ENCODE data around the gene SEMA5A. TPM values are rescaled to one million over a fixed set of nuclear protein-coding genes. Genes with fewer than 3 reads are reported as not detected.

SEMA5A gene
- total RNA-seq, 1 donor from 2014 or later: 0.51 TPM

DNA sequence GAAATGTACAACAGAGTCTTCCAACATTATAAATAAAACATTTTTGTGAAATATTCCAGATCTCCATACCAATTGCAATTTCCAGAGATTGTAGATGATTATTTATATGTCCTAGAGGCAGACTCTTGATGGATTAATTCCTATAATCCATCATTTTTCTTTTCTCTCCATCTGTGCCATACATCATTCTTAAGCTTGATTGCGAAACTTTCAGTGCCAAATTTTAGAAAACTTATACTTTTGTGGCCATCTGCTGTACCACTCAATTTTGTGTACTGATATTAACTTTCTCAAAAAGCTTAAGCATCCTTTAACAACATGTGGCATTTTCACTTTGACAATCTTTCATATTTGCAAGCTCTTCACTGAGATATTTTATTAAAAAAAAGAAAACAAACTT is 446.9 kb downstream of the SEMA5A start:
- Mint-ChIP-seq H3K27me3 (ENCODE audit: unreplicated experiment) (no peaks in the 10 kb centered on the region), H3K27ac (ENCODE audit: unreplicated experiment) (no peak overlapping the region), H3K36me3 (ENCODE audit: unreplicated experiment) (no peaks in the 10 kb centered on the region), H3K9me3 (ENCODE audit: unreplicated experiment) (no peaks in the 10 kb centered on the region), H3K4me1 (ENCODE audit: low read depth, unreplicated experiment) (no peaks in the 10 kb centered on the region), H3K4me3 (ENCODE audit: unreplicated experiment) (no peak overlapping the region)
- no peak for DNase-seq
- TF ChIP-seq, protein P1, sequence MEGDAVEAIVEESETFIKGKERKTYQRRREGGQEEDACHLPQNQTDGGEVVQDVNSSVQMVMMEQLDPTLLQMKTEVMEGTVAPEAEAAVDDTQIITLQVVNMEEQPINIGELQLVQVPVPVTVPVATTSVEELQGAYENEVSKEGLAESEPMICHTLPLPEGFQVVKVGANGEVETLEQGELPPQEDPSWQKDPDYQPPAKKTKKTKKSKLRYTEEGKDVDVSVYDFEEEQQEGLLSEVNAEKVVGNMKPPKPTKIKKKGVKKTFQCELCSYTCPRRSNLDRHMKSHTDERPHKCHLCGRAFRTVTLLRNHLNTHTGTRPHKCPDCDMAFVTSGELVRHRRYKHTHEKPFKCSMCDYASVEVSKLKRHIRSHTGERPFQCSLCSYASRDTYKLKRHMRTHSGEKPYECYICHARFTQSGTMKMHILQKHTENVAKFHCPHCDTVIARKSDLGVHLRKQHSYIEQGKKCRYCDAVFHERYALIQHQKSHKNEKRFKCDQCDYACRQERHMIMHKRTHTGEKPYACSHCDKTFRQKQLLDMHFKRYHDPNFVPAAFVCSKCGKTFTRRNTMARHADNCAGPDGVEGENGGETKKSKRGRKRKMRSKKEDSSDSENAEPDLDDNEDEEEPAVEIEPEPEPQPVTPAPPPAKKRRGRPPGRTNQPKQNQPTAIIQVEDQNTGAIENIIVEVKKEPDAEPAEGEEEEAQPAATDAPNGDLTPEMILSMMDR (IDR thresholded peaks at IDR 0.05; ENCODE audit: partially characterized antibody, unreplicated experiment): no peak

GRCh38 chr5:9094582-9094981 is 451.3 kb downstream of the SEMA5A start:
- Mint-ChIP-seq H3K4me1 (ENCODE audit: low read depth, unreplicated experiment) (no peaks in the 10 kb centered on the region), H3K9me3 (ENCODE audit: unreplicated experiment) (no peaks in the 10 kb centered on the region), H3K4me3 (ENCODE audit: unreplicated experiment) (no peak overlapping the region), H3K27ac (ENCODE audit: unreplicated experiment) (no peak overlapping the region), H3K36me3 (ENCODE audit: unreplicated experiment) (no peaks in the 10 kb centered on the region), H3K27me3 (ENCODE audit: unreplicated experiment) (no peaks in the 10 kb centered on the region)
- DNase-seq: no peak
- TF ChIP-seq, protein P1 (IDR thresholded peaks at IDR 0.05; ENCODE audit: partially characterized antibody, unreplicated experiment): no peak

- no peaks in the 10 kb centered on the region for H3K27me3 Mint-ChIP-seq (ENCODE audit: unreplicated experiment)
- TF ChIP-seq, protein P1 (IDR thresholded peaks at IDR 0.05; ENCODE audit: partially characterized antibody, unreplicated experiment): no peak
Observed at GRCh38 chr5:9091896-9092662, 453.8 kb downstream of the SEMA5A start.

GRCh38 chr5:9090381-9091026 is 455.4 kb downstream of the SEMA5A start:
- no peaks in the 10 kb centered on the region for H3K36me3 Mint-ChIP-seq (ENCODE audit: unreplicated experiment)
- peaks cover 3% of the 10 kb centered on the region for H3K9me3 Mint-ChIP-seq (ENCODE audit: unreplicated experiment)
- no peak overlapping the region for H3K27ac Mint-ChIP-seq (ENCODE audit: unreplicated experiment)
- H3K27me3 Mint-ChIP-seq (ENCODE audit: unreplicated experiment): no peaks in the 10 kb centered on the region
- no peak overlapping the region for H3K4me3 Mint-ChIP-seq (ENCODE audit: unreplicated experiment)
- no peaks in the 10 kb centered on the region for H3K4me1 Mint-ChIP-seq (ENCODE audit: low read depth, unreplicated experiment)
- no peak for DNase-seq
- TF ChIP-seq, protein P1 (IDR thresholded peaks at IDR 0.05; ENCODE audit: partially characterized antibody, unreplicated experiment): no peak

More at GRCh38 chr5:9091896-9092662, 453.8 kb downstream of the SEMA5A start:
- no peaks in the 10 kb centered on the region for H3K36me3 Mint-ChIP-seq (ENCODE audit: unreplicated experiment)
- no peaks in the 10 kb centered on the region for H3K9me3 Mint-ChIP-seq (ENCODE audit: unreplicated experiment)
- no peaks in the 10 kb centered on the region for H3K4me1 Mint-ChIP-seq (ENCODE audit: low read depth, unreplicated experiment)
- no peak for DNase-seq
- no peak overlapping the region for H3K4me3 Mint-ChIP-seq (ENCODE audit: unreplicated experiment)
- H3K27ac Mint-ChIP-seq (ENCODE audit: unreplicated experiment): no peak overlapping the region

- H3K9me3 Mint-ChIP-seq (ENCODE audit: unreplicated experiment): peaks cover 3% of the 10 kb centered on the region
- no peaks in the 10 kb centered on the region for H3K36me3 Mint-ChIP-seq (ENCODE audit: unreplicated experiment)
- TF ChIP-seq, protein P1 (IDR thresholded peaks at IDR 0.05; ENCODE audit: partially characterized antibody, unreplicated experiment): no peak
- H3K4me1 Mint-ChIP-seq (ENCODE audit: low read depth, unreplicated experiment): no peaks in the 10 kb centered on the region
- H3K27me3 Mint-ChIP-seq (ENCODE audit: unreplicated experiment): no peaks in the 10 kb centered on the region
- DNase-seq: no peak
- H3K4me3 Mint-ChIP-seq (ENCODE audit: unreplicated experiment): no peak overlapping the region
- no peak overlapping the region for H3K27ac Mint-ChIP-seq (ENCODE audit: unreplicated experiment)
Observed at GRCh38 chr5:9089893-9090292, 456.0 kb downstream of the SEMA5A start.
